GM21529 (cell line): Measurements from ENCODE around the gene SLC49A3.

Experiments used
- ATAC-seq: cut with Tn5 transposase; IDR thresholded peaks from one replicate; pipeline ENCODE4 v1.9.1; 2021; ENCODE audit not compliant: unreplicated experiment

The SLC49A3 gene

GRCh38 chr4:666822-667544, 22.0 kb downstream of the SLC49A3 start:
- no peak for ATAC-seq

- no peak for ATAC-seq
Observed at GRCh38 chr4:666436-666810, 22.5 kb downstream of the SLC49A3 start.

- no peak for ATAC-seq
Observed at GRCh38 chr4:665751-666435, 23.1 kb downstream of the SLC49A3 start.

DNA sequence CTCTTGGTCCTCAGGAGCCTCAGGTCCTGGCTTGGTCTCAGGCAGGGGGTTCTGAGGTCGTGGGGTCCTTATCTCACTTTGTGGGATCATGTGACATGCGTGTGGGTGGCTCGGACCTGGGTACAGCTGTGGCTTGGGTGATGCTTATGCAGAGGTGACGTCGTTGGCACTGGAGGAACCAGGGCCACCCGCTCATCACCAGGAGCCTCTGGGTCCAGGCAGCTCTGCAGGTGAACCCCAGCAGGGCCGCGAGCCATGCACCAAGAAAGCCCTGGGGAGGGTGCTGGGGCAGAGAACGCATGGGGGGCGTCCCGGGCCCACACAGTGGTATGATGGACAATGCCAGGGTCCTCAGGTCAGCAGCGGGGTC, 23.6 kb downstream of the SLC49A3 start:
- no peak for ATAC-seq

DNA sequence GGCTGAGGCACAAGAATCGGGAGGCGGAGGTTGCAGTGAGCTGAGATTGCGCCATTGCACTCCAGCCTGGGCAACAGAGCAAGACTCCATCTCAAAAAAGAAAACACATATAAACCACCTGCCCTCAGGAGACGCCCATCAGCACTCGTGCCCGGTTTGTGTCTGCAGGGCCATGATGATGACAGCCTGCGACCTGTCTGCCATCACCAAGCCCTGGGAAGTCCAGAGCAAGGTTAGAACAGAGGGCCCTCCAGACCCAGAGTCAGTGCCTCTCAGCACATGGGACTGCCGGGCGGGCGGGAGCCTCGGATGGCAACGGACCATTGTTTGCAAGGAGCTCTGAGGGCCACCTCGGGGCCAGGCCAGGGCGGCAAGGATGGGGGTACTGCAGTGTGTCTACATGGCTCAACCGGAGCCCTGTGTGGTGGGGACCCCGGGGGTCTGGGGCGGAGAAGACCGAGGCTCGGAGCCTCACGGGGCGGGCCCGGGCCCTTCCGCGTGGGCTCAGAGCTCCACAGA, 24.2 kb downstream of the SLC49A3 start:
- no peak for ATAC-seq

GRCh38 chr4:663438-664428, 25.2 kb downstream of the SLC49A3 start:
- peak; percentile 60 for ATAC-seq

- no peak for ATAC-seq
Observed at GRCh38 chr4:663046-663437, 25.9 kb downstream of the SLC49A3 start.

DNA sequence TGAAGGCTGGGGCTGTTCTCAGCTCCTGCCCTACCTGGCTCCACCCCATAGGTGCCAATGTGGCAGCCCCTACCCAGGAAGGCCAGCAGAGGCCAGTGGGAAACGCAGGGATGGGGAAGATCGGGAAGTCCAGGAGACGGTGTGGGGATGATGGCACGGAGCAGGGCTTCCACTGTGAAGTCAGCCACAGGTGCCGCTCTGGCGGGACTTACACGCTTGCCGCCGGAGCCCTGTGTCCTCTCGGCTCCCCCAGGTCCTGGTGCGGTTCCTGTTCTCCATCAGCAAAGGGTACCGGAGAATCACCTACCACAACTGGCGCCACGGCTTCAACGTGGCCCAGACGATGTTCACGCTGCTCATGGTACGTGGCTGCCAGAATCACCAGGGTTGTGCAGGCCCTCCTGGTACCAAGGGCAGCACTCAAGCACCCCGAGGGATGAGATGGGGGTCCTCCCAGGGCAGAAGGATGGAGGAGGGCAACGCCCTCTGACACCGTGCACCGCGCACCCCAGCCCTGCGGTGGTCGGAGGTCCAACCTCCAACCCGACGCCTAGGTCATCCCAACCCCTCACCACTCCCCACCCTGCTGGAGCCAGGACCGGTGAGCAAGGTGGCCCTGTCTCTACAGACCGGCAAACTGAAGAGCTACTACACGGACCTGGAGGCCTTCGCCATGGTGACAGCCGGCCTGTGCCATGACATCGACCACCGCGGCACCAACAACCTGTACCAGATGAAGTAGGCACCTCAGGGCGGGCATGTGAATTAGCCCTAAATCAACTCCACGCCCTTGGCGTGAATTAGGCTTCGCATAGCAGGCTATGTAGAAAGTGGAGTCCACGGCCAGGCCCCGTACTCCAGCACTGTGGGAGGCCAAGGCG, 26.8 kb downstream of the SLC49A3 start:
- no peak for ATAC-seq

DNA sequence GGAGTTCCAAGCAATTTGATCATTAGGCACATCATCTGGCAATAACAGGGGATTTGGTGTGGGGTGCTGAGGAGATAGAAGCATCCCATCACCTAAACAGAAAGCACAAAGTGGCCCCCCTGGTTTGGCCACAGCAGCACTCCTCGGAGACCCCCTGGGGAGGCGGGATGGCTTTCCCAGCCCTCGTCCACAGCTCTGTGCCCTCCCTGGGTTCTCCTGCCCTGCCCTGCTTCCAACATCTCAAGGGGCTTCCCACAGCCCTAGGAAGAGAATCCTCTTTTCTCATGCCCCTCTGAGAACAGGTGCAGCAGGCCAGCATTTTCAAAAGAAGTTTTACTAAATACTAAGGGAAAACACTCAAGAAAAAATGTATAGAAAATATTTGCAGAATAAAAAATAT, 27.7 kb downstream of the SLC49A3 start:
- ATAC-seq, result no peak

DNA sequence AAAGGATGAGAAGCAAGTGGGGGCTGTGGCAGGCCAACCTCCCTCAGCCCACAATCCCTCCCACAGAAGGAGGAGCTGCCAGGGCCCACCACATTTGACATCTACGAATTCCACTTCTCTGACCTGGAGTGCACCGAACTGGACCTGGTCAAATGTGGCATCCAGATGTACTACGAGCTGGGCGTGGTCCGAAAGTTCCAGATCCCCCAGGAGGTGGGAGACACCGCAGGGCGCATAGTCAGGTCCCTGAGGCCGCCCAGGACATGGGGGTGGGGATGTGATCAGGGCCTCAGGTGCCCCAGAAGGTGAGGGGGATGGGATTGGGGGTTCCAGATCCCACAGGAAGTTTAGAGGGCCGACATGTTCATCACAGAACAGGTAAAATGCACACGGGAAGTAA, 28.6 kb downstream of the SLC49A3 start:
- ATAC-seq, result no peak

DNA sequence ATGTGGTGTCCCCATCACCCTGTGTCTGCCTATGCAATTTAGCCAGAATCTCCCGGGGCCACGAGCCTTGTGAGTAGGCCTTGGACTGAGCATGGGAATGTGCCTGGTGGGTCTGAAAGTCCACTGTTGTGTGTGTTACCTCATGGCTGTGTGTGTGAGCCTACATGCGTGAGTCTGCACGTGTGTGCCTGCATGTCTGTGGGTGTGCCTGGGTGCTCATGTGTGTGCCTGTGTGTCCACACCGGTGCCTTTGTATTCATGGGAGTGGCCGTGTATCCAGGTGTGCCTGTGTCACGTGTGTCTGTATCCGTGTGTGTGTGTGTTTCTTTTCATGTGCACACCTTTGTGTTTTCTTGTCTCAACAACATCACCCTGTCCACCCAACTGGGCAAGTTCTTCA, 29.1 kb downstream of the SLC49A3 start:
- no peak for ATAC-seq

GRCh38 chr4:658681-659667, 30.0 kb downstream of the SLC49A3 start:
- ATAC-seq, result no peak

GRCh38 chr4:657834-658667, 30.9 kb downstream of the SLC49A3 start:
- ATAC-seq, result no peak

DNA sequence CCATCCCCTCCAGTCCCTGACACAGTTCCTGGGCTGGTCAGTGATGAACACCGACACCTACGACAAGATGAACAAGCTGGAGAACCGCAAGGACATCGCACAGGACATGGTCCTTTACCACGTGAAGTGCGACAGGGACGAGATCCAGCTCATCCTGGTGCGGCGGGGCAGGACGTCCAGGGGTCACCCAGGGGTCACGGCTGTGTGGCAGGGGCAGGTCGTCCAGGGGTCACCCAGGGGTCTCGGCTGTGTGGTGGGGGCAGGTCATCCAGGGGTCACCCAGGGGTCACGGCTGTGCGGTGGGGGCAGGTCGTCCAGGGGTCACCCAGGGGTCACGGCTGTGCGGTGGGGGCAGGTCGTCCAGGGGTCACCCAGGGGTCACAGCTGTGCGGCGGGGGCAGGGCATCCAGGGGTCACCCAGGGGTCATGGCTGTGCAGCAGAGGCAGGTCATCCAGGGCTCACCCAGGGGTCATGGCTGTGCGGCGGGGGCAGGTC, 31.6 kb downstream of the SLC49A3 start:
- no peak for ATAC-seq

DNA sequence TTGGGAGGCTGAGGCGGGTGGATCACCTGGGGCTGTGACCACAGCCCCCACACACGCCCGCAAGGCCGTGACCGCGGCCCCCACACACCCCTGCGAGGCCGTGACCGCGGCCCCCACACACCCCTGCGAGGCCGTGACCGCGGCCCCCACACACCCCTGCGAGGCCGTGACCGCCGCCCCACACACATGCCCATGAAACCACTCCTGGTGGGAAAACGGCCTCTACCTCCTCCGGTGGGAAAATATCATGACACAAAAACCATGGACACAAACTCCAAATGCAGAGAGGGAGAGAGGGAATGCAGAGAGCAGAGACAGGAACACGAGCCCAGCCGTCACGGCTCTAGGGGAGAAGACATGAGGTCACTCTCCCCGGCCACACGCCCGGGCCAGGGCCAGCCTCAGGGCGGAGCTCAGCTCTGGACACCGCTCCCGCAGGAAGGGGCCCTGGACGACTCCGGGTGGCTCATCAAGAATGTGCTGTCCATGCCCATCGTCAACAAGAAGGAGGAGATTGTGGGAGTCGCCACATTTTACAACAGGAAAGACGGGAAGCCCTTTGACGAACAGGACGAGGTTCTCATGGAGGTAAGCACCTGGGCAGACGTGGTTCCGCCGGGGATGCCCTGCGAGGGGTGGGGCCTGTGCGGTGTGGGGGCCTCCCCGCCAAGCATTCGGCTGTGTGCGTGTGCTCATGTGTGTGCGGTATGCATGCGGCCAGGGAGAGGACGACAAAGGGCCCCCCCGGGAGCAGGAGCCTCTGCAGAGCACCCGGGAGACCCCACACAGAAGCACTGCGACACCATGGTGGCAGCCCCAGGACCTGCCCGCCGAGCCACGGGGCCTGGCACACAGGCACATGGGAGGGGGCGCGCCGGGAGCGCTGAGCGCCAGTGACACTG, 32.3 kb downstream of the SLC49A3 start:
- no peak for ATAC-seq

GRCh38 chr4:655464-656151, 33.3 kb downstream of the SLC49A3 start:
- ATAC-seq, result no peak
